Activated CD8-positive, alpha-beta memory T cell treated with anti-CD3 and anti-CD28 coated beads, Interleukin-2, amount 50 U/mL, for 24 hours (primary cell): ENCODE results near the gene FLOT2.
A peak's percentile ranks its signal among the peaks of the same experiment; 100 is the strongest.
"Not testable (repeated sequence)": the region's sequence is repeated elsewhere in the genome, so short reads cannot be mapped to it uniquely, and the experiment has no call there.

Experiments
- DNase-seq: peaks from one replicate; pipeline ENCODE4 v3.0.0-alpha.2; 2020; ENCODE audit errors: extremely low read depth

Gene FLOT2

DNA sequence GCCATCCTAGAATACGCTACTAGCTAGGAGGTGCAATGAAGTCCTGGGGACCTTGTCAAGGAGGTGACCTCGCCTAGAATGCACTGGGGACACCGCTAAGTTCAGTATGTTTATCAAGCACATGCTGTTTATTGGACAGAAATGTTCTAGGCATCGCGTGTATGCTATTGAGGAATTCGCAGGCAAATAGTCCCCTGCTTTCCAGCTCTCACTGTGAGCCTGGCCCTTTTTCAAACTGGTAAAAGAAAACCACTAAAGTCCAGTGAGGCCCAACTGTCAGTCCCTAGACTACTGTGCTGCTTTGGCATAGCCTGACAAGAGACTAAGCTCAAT lies 53.8 kb downstream of the FLOT2 start:
- no peak for DNase-seq

DNA sequence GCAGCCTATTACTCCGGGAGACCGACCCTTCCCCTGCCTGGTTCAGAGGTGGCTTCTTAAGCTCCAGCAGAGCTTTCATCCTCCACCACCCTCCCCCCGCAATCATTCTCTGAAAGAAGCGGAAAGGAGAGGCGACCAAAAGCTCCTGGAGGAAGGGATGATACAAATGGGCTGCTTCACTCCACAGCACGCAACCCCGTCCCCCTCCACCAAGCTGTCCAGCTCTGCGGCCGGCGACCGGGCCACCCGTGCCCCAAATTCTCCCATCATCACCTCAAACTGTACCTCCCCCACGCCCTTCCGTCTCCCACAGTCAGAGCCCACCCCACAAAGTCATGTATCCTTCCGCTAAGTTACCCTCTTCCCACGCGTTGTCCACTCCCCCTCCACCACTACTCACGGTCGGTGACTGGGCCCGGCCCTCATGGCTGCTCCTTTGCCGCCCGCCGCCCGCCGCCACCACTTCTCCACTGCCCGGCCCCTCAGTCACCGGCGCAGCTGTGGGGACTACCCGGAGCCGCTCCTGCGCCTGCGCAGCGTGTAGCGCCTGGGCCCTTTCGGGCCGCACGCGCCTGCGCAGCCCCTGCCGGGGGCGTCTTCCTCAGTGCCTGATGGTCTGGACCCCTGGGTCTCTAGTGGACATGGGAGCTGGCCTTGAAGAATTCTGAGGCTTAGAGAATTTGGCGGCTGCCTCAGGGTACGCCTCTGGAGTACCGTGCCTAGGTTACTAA lies 55.1 kb downstream of the FLOT2 start, which contains the start of gene FAM222B:
TSS of gene FAM222B (minus strand) at position 509 of the 731 bp plus-strand sequence. CDS start 76,123 bp downstream, outside the sequence.
- peak; percentile 69 for DNase-seq

DNA sequence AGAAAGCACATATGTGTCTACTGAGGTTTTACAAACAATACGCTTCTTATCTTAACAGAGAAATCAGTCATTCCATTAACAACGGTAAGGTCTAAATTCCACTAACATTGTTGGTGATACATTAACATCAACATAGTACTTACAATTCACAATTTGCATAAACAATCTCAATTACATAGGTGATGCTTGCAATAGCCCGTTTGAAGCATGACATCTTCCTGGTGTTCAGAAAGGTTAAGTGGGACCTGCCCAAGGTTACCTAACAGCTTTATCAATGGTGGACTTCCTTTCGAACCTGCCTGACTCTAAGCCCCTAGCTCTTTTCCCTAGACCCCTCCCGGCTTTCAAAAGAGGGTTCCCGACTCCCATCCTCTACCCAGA lies 55.6 kb downstream of the FLOT2 start:
- DNase-seq: no peak

DNA sequence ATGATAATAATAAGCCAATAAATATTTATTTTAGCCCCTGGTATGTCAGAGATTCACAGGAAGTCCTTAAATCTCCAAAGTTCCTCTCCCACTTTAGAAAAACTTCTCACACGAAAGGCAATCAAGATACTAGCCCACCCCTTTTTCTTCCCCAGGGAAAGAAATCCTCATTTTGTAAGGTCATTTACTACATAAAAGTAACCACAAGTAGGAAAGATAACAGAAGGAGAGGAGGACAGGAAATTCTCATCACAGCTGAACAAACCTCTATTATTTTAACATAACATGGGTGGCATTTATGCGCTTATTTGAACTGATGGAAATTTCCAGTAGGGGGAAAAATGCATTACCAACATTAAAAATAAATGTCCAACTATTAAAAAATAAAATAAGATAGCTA lies 58.3 kb downstream of the FLOT2 start:
- DNase-seq: no peak

DNA sequence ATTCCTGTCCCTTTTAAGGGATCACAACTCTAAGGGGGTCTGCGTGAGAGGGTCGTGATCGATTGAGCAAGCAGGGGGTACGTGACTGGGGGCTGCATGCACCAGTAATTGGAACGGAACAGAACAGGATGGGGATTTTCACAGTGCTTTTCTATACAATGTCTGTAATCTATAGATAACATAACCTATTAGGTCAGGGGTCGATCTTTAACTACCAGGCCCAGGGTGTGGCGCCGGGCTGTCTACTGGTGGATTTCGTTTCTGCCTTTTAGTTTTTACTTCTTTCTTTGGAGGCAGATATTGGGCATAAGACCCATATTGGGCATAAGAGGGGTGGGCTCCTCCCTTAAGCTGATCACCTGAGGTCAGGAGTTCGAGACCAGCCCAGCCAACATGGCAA lies 61.0 kb downstream of the FLOT2 start:
- DNase-seq: not testable (repeated sequence)

DNA sequence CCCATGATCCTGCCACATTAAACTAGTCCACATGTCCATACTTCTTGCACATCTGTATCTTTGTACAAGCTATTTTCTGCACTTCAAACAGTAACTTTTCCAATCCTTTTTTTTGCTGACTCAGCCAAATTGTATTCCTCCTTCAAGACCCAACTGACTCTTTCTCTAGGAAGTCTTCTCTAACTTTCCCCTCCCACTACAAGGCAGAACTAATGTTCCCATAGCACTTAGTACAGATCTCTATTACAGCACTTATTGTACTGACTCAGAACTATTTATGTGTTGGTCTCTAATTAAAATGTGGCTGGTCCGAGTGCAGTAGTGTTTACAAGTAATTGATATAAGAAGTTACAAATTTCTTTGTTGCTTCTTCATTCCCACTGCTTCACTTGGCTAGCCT lies 63.1 kb downstream of the FLOT2 start:
- no peak for DNase-seq
